Measurements from ENCODE around the gene EIF2D. TPM values are rescaled to one million over a fixed set of nuclear protein-coding genes. Genes with fewer than 3 reads are reported as not detected.

EIF2D gene
- total and polyA plus RNA-seq, 8 donors = 20.9 to 37.9 (median 29.3) TPM

DNA sequence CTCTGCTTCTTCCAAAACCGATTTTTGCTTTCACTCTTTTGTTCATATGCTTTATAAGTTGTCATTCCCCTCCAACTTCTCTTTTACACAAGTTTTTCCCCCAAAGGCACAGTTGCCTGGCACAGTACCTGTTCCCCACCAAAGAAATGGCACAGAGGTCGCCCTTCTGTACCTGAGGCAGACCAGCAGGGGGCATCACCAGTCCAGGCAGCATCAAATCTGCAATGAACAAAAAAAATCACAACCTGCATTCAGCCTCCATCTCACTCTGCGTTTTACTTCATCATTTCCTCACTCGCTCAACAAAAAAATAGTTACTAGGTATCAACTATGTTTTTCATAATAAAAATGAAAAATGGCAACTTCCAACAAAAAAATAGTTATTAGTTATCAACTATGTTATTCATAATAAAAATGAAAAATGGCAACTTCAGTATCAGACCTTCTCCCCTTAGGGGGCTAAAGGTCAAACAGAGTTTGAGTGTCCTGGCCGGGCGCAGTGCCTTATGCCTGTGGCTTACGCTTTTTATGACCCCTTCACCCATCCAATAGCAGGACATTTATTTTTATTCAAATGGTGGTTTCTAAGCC, 4.1 kb downstream of the EIF2D start:
- Histone ChIP-seq H3K9me3 (no peaks in the 10 kb centered on the region), H3K4me3 (no peak overlapping the region), H3K27me3 (no peaks in the 10 kb centered on the region), H3K36me3 (peaks cover 0 to 30% (median 5%) of the 10 kb centered on the region in 3 donors), H3K4me1 (peaks cover 0 to 8% (median 7%) of the 10 kb centered on the region in 3 donors), H3K27ac (no peak overlapping the region)
- 59 to 67% methylated on average over 7 of the region's 7 CpGs for WGBS, 2 donors
- FAIRE-seq = no peak
- TF ChIP-seq CTCF (IDR thresholded peaks at IDR 0.05) = peak; percentile 14 to 61 (median 54)
- ATAC-seq = no peak
- intact Hi-C loops (cut with DNase I) = no loop called here
- DNase-seq = peak in 1 of 6 donors; percentile 50

DNA sequence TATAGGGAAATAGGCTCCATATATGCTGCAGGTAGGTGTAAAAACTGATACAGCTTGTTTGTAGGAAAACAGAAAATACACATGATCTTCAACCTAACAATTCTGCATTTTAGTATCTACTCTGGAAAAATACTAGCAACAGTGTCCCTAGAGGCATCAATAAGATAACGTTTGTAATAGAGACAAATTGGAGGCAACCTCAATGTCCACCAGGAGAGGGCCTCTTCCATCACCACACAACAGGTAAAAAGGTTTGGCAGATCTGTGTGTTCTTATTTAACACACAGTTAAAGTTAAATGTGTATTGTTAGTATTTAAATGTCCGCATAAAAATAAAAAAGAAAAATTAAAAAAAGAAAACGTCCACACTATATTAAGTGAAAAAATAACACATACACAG, 5.4 kb downstream of the EIF2D start:
- FAIRE-seq = no peak
- WGBS, 2 donors = 52 to 60% methylated on average over 3 of the region's 3 CpGs

GRCh38 chr1:206604861-206605260, 7.4 kb downstream of the EIF2D start:
- peaks cover 0 to 52% (median 19%) of the 10 kb centered on the region in 3 donors for H3K36me3 ChIP-seq
- no peak overlapping the region for H3K27ac ChIP-seq
- TF ChIP-seq CTCF (IDR thresholded peaks at IDR 0.05) = no peak
- no peak for ATAC-seq
- no peaks in the 10 kb centered on the region for H3K4me1 ChIP-seq
- H3K4me3 ChIP-seq = no peak overlapping the region
- 76 to 90% methylated on average over 5 of the region's 5 CpGs for WGBS, 2 donors
- no peaks in the 10 kb centered on the region for H3K9me3 ChIP-seq
- intact Hi-C loops (cut with DNase I) = no loop called here
- no peak for DNase-seq
- FAIRE-seq = no peak
- H3K27me3 ChIP-seq = no peaks in the 10 kb centered on the region

More for the DNA sequence above, 5.4 kb downstream of the EIF2D start:
- Histone ChIP-seq H3K27ac (no peak overlapping the region), H3K9me3 (no peaks in the 10 kb centered on the region), H3K4me3 (no peak overlapping the region), H3K4me1 (peaks cover 0 to 8% (median 7%) of the 10 kb centered on the region in 3 donors), H3K27me3 (no peaks in the 10 kb centered on the region), H3K36me3 (peaks cover 0 to 44% (median 18%) of the 10 kb centered on the region in 3 donors)
- ATAC-seq = peak in 2 of 4 donors; percentile 52 to 71
- DNase-seq = no peak
- TF ChIP-seq CTCF (IDR thresholded peaks at IDR 0.05) = peak in 1 of 4 donors; percentile 8
- intact Hi-C loops (cut with DNase I) = no loop called here

DNA sequence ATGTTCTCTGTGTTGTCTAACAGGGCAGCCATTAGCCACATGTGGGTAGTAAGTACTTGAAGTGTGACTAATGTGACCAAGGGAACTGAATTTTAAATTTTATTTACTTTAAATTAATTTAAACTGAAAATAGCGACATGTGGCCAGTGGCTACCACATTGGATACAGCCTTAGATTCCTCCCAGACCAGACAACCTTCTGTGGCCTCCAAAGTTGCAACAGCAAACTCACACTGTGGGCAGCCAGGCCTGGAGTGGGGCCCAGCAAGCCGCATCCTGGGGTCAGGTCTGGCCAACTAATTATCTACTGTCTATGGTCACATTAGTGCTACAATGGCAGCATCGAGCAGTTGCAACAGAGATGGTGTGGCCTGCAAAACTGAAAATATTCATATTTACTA, 11.7 kb downstream of the EIF2D start:
- peak in 2 of 4 donors; percentile 16 to 54 for ATAC-seq
- FAIRE-seq = no peak
- H3K4me1 ChIP-seq = no peaks in the 10 kb centered on the region
- no peak overlapping the region for H3K27ac ChIP-seq
- DNase-seq = no peak
- H3K4me3 ChIP-seq = no peak overlapping the region
- TF ChIP-seq CTCF (IDR thresholded peaks at IDR 0.05) = no peak
- intact Hi-C loops (cut with DNase I) = no loop called here
- H3K36me3 ChIP-seq = peaks cover 0 to 76% (median 19%) of the 10 kb centered on the region in 3 donors
- no peaks in the 10 kb centered on the region for H3K9me3 ChIP-seq
- 92 to 97% methylated on average over 3 of the region's 3 CpGs for WGBS, 2 donors
- H3K27me3 ChIP-seq = no peaks in the 10 kb centered on the region

GRCh38 chr1:206596319-206596666, 16.0 kb downstream of the EIF2D start:
- intact Hi-C loops (cut with DNase I) = no loop called here
- no peak overlapping the region for H3K4me3 ChIP-seq
- no peaks in the 10 kb centered on the region for H3K9me3 ChIP-seq
- H3K4me1 ChIP-seq = no peaks in the 10 kb centered on the region
- no peak for TF ChIP-seq CTCF (IDR thresholded peaks at IDR 0.05)
- FAIRE-seq (no peak), DNase-seq (no peak), ATAC-seq (no peak)
- 94 to 97% methylated on average over 1 of the region's 1 CpG for WGBS, 2 donors
- H3K36me3 ChIP-seq = peaks cover 0 to 76% (median 16%) of the 10 kb centered on the region in 3 donors
- peak overlapping the region in 2 of 4 donors; percentile 29 to 59 for H3K27ac ChIP-seq
- H3K27me3 ChIP-seq = no peaks in the 10 kb centered on the region

All from pancreas (tissue), 10 donors.